Fibroblast of the conjunctiva (primary cell): ENCODE results near the gene PEX14.

Experiments
- DNase-seq: peaks from one replicate; pipeline ENCODE4 v3.0.0-alpha.2; 2010; ENCODE audit warnings: low read depth

The PEX14 gene

DNA sequence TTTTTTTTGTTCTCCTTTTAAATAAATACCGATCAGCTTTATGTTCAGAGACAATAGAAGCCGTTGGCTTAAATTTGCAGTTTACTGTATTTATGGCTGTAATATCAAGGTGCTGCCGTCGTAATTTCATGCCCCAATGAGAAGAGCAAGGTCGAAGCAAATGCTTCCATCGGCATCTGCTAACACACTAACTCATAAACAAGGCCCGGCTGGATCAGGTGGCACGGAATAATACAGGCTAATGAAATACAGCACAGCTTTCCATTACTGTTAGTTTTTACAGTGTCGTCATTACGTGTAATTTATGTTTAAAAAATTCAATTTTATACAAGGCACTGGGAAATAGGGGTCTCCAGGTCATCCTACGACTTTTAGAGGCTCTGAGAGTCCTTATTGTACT lies 119.0 kb downstream of the PEX14 start:
- DNase-seq = no peak

DNA sequence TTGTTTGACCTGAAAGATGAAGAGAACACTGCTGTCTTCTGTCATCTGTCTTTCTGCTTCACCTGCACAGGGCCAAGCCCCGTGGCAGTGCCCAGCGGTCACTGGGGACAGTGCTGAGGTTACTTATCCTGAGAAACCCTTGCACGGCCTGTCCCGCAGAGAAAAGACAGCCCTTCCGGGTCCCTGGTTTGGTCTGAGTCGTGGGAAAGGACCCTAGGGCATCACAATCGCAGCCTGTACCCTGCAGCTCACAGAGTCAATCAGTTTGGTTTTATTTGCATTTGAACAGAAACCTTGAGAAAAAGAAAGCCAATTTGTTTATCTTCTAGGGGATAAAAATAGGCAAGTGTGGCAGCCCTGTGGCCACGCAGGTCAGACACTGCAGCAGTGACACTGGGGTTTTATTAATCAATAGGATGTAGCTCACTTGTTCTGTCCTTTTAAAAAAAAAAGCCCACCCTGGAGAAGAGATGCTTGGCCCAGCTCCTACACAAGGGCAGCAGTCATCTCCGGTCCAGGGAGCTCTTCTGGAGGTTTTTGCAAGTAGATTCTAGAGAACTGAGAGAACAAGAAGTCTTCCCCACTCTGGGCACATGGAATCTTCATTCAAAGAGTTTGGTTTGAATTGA lies 120.0 kb downstream of the PEX14 start:
- DNase-seq = no peak

DNA sequence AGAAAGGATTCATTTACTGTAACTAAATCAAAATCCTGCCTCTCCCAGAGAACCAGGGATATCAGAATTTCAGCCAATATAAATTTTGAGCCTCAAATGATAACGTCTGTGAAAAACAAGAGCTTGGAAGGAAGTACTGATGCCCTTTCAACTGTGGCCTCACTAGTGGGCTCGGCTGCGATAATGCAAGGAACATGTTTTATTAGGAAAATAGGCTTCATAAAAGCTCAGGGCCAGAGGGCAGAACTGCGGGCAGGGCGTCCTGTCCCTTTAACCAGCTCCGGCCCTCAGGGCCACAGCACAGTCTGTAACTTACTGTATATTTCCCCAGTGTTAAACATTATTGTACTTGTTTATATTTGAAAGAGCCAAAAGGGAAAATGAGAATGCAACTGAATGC lies 122.0 kb downstream of the PEX14 start:
- DNase-seq = no peak

DNA sequence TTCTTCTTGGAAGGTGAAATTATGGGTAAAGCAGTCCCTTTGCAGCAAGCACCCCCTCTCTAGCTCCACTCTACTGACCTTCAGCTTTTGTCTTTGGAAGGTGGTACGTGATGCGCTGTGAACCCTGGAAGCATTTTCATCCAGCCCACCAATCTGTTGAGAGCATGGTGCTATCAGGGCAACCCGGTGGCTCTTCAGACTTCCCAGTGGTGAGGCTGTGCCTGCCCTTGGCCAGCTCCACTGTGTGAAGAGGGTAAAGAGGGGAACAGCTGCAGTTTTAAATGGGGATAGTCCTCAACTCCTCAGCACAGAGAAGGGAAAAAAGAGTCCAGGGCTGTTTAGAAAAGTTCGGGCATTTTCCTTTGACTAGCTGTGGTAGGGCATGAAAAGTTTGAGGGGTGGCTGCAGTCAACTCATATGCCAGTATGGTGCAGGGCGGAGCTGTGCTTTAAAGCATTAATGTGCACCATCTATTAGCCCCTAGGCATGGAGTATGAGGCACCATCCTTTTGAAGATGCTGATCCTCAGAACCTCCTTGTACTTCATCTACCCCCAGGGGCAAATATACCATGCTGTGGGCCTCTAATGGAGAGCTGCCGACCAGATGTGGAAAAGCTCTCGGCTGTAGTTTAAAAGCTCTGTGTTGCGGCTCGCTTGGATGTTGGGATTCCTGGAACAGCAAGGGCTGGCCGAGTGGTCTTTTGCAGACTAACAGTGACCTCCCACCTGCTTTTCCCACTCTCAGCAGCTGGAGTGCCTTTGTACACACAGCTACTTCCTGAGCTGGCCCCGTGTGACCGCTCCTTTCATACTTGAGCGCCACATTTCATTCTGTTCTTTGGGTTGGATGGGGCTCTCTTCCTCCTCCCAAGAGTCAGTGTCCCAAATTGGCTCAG lies 123.0 kb downstream of the PEX14 start:
- DNase-seq = no peak

DNA sequence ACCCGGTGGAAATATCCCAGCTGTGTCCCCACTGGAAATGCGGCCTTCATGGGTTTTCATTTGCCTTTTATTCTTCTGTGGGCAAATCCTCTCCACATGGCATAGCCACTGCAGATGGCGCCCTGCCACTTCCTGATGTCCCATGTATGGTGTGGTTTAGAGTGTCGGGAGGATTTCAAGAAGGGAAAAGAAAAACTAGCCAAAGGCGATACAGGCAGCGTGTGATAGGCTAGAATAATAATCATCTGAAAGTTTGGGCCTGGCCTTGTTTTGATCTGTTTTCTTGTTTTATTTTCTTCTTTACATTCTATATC lies 123.6 kb downstream of the PEX14 start:
- DNase-seq = no peak

DNA sequence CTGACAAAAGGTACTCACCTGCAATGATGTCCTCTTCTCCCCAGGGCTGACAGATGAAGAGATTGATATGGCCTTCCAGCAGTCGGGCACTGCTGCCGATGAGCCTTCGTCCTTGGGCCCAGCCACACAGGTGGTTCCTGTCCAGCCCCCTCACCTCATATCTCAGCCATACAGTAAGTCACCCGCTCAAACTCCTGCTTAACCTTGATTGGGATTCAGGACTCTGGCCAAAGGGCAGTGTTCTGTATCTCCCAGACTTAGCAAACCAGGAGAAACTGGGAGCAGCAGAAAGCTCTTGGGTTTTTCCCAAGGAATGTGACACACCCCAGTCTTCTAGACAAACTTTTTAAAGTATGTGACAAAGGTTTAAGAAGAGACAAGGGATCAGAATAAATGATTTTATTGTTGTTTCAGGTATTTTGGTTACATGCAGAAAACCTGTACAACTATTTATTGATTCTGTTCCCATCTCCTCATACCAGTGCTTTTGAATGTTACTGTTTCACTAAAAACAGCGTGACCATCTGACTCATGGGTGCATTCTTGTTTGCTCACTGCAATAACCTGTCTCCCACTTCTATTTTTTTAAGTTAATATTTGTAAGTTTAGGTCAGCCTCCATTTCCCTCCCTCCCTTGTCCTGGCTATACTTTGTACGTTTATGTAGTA lies 124.6 kb downstream of the PEX14 start:
- no peak for DNase-seq

DNA sequence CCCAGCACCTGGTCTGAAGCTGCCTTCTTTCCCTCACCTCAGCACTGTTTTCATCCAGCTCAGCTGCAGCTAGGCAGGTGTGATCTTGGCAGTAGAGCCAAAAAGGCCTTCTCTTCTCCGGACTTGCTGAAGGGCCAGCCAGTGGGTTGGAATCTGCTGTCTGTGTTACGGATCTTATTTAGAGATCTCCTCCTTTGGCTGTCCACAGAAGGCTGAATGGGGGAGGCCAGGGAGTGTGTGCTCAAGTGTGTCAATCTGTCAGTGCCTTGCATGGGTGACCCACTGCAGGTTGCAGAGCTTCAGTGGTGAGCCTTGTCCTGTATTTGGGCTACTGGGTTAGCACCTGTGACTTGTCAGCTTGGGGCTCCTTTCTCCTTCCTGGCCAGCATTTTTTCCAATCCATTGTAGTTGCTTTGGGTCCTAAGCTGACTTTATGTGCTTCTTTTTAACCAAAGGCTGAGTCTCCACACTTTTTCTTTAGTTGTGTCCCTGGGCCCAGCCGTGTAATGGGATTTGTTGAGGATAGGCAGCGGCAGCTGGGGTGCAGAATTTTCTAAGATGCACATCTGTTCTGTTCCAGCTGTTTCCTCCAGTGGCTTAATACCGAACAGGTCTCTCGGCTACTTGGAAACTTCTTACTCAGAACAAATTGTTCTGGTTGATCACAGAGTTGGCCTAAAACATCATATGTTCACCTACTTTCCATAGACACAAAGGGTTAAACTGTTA lies 126.8 kb downstream of the PEX14 start:
- no peak for DNase-seq

DNA sequence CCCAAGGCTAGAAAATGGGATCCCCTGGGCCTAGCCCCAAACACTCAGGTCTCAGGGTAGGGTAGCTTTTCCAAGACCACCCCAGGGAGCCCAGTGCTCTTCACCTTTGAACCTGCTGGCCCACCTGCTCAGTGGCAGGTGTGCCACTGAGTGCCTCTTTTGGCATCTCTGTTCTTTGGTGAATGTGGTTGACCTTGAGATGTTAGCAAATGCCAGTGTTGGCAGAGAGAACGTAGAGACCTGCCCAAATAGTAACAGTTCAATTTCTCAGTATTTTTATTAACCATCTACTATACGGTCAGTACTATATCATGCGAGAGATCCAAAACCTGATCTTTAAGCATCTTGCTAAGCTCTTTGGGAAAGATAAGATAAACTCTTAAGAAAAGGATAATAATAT lies 128.2 kb downstream of the PEX14 start:
- no peak for DNase-seq

DNA sequence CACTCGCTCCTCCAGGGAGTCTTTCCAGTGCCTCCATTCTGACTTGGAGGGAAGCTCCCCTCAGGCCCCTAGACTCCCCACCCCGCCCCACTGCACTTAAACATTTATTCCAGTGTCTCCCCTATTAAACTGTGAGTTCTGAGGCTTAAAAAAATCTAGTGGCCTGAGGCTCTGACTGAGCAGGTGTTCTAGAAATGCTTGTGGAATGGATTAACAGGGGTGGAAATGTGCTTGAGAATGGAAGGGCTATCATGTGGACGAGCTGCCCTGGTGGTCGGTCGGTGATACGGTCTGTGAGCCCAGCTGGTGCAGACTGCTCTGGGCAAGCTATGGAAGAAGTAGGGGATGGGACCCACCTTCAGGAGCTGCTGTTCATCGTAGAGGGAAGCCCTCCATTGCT lies 130.2 kb downstream of the PEX14 start:
- DNase-seq = no peak

DNA sequence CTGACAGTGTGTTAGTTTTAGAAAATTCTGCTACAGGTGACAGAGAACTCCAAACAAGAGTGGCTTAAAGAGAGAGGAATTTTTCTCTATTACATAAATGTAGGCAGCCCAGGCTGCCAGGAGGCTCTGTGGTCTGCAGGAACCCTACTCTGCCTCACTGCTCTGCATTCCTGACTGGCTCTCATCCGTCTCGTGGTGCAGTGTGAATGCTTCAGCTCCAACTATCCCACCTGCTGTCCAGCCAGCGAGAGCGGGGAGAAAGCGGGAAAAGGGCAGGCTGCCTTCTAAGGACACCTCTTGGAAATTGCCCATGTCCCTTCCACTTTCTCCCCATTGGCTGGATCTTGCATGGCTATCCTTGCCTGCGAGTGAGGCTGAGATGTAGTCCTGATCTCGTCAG lies 131.3 kb downstream of the PEX14 start:
- no peak for DNase-seq

DNA sequence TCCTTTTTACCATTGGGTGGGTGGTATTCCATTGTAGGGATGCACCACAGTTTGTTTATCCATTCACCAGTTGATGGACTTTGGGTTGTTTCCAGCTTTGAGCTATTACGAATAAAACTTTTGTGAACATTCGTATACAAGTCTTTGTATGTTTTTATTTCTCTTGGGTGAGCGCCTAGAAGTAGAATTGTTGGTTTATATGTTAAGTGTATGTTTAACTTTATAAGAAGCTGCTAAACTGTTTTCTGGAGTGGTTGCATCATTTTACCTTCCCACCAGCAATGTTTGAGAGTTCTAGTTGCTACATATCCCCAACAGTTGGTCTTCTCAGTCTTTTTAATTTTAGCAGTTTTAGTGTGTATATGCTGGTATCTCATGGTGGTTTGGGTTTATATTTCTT lies 132.5 kb downstream of the PEX14 start:
- no peak for DNase-seq

DNA sequence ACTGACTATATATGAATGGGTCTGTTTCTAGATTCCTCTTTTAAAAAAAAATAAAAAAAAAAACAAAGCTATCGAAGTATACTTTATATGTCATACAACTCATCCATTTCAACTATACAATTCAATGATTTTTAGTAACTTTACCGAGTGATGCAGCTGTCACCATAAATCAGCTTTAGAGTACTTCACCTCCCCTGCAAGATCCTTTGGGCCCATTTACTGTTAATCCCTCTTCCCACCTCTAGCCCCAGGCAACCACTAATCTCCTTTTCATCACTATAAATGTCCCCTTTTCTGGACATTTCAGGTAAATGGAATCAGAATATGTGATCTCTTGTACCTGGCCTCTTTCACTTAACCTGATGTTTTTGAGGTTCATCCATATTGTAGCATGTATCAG lies 133.9 kb downstream of the PEX14 start:
- DNase-seq = no peak

DNA sequence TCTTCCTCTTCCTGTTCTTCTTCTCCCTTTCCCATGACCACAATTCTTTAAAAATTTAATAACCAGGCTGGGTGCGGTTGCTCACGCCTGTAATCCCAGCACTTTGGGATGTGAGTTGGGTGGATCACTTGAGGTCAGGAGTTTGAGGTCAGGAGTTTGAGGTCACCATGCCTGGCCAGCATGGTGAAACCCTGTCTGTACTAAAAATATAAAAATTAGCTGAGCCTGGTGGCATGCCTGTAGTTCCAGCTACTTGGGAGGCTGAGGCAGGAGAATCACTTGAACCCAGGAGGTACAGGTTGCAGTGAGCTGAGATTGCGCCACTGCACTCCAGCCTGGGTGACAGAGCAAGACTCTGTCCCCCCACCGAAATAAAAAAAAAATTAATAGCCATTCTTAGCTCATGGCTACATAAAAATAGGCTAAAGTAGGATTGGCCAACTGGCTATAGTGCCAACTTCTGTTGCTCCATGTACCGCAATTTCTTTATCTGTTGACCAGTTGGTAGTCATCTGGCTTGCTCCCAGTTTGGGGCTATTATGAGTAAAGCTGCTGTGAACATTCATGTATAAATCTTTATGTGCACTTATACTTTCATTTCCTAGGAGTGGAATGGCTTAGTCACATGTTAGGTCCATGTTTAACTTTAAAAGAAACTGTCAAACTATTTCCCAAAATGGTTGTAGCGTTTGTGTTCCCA lies 136.3 kb downstream of the PEX14 start:
- DNase-seq = no peak

DNA sequence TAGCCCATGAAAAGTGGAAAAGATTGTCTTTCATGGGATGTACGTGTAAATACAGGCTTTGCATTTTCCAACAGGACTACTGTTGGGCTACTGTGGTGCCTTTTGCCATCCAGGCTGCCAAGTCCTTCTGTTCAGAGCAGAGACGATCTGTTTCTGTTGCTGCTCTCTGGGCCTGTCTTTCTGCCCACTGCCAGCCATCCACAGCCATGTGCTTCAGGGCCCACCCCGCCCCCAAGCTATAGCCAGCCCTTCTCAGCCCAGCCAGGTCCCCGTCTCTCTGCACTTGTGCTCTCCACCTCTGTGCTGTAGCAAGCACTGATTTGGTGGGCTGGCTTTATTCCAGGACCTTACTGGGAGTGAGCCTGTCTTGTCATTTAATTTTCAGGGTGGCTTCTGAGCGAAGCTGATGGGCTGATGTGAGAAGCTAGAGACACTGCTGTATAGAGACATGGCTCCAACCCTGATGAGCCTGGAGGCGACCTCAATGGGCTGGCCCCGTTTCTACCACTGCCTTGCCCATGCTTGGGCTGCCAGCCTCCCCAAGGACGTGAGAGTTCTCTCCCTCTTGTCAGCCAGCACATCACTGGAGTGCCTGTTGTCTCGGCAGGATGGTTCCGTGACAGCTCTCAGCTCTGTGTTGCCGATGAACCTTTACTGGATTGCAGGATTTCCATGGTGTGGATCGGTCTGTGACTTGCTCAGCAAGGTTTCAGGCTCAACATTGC lies 137.8 kb downstream of the PEX14 start:
- no peak for DNase-seq

DNA sequence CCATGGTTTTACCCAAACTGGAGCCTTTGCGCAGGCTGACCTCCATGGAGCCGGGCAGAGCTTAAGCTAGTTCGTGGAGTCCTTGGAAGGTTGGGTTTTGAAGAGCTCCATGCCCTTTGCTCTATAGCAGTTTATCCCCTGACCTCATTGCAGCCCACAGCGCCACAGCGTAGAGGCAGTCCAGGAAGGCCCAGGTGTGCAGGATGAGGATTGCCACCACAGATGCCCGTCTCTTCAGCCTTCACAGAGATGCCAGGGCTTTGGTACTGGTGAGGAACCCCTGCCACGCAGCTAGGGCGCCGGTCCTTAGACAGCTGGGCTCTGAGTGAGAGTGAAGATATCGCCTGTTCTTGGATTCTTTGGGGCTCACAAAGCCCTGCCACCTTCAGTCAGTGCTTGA lies 138.6 kb downstream of the PEX14 start:
- DNase-seq = no peak

DNA sequence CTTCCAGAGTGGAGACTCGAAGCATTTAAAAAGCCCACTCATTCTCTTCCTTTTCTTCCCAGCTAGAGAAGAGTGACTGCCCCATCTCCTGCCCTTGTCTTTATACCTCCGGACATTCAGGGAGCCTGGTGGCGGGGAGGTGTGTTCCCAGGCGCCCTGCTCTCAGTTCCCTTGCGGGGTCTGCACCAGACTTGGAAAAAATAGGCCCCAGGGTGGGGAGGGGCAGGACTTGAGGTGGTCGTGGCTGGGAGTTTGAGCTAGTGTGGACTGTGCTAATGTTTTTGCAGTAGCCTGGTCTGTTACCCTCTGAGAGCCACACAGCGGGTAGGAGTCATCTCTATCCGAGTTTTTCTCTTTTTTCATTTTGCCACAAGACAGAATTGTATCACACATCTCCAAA lies 139.1 kb downstream of the PEX14 start:
- DNase-seq = no peak

DNA sequence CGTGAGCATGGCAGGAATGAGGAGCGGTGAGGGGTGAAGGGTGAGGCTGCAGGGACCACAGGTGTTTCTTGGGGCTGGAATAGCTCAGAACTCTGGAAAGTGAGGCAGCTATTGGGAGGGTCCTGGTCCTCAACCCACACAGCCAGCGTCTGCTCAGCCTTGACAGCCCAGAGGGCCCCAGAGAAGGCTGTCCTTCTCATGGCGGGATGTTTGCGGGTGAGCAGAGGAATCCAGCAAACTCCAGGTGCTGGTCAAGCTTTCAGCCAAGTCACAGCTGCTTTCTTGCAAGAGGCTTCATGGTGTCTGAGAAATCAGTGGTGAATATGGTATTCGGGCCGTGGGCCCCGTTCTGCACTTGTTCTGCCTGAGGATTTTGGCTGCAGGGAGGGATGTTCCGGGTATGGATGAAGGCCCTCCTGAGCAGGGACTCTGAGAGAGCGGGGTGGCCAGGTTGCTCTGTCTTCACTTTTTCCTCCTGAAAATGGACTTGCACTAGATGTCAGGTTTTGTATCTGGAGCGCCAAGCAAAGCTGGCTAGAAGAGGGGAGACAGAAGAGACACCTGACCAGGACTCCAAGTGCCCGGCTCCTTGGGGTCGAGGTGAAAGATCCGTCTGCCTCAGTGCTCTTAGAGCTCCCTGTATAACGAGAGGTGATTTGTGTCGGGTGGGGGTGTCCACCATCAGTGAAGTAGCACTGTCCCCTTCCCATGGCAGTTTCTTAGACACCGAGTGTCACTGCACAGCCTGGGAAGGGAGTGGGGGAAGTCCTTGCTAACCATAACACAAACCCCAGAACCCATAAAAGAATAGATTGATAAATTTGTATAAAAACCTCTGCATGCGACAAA lies 139.9 kb downstream of the PEX14 start:
- no peak for DNase-seq

DNA sequence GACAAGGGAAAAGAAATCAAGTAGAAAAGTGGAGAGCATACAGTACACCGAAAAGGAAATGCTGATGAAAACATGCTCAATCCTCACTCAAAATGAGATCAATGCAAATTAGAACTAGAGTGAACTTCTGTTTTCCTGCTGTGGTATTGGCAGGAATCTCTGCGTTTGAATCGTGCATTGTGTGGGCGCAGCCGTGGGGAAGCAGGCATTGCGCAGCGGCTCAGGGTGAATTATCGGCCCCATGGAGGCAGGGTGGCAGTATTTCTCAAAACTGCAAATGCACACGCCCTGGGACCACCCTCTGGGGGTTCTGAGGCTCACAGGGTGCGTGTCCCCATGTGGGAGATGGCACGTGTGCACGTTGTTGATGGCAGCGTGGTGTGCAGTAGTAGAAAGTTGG lies 140.6 kb downstream of the PEX14 start:
- DNase-seq = no peak

DNA sequence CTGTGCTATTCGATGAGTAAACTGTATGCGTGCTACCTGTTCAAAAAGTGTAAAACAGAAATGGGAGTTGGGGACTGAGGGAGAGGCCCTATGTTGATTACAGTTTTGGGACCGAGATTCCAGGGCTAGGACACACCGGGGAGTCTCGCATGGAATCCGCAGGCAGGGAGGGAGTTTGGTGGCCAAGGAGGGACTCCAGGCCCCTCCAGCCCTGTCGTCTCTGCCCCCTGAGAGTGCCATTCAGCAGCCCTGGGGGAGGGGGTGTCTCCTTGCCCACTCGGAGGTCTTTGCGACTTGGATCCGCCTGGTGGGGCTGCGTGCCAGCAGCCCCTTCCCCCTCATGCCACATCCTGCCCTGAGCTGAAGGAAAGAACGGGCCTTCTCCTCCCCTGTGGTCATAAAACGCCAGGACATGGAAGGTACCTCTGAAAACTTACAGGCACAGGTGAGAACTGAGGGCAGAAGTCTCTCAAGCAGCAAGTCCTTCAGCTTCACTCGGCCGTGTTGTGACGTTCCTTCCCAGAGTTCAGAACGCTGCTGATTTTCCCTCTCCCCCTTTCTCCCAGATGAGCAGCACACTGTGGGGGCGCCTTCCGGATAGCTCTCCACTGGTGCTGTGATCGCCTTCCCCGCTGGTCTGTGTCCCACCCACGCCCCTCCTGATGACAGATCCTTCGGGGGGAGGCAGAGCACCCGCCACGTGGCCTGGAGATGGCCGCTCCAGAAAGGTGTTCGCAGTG lies 141.4 kb downstream of the PEX14 start:
- DNase-seq = no peak

DNA sequence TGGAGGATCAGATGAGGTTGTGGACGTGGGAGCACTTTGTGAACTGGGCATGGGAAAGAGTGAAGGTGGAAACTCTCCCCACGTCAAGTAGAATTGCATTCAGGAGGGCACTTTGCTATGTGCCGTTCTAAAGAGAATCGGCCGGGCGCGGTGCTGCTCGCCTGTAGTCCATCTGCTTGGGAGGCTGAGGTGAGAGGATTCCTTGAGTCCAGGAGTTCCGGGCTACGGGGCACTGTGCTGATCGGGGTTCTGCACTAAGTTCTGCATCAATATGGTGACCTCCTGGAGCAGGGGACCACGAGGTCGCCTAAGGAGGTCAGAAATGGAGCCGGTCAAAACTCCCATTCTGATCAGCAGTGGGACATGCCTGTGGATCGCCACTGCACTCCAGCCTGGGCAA lies 141.9 kb downstream of the PEX14 start:
- no peak for DNase-seq
